H9 (cell line): ENCODE data around the gene PPP2R5E. TPM values are rescaled to one million over a fixed set of nuclear protein-coding genes. Genes with fewer than 3 reads are reported as not detected.

Source experiments
- DNase-seq: peaks from one replicate; pipeline ENCODE4 v3.0.0-alpha.2; 2017
- H2AFZ ChIP-seq: one replicate; pipeline ENCODE4 v1.6.1; 2013; ENCODE audit warnings: mild to moderate bottlenecking, low read length, control low read depth, moderate library complexity
- H2AK5ac ChIP-seq: 2 replicates; pipeline ENCODE4 v1.6.1; 2013; ENCODE audit warnings: low read length, control low read depth, mixed read lengths; ENCODE audit not compliant: insufficient read length
- H2BK120ac ChIP-seq: one replicate; pipeline ENCODE4 v1.6.1; 2013; ENCODE audit warnings: low read depth, mild to moderate bottlenecking, low read length, control low read depth, inconsistent platforms; ENCODE audit not compliant: poor library complexity, severe bottlenecking
- H2BK12ac ChIP-seq: 2 replicates; pipeline ENCODE4 v1.6.1; 2013; ENCODE audit warnings: low read length, control low read depth, mixed read lengths, low read depth; ENCODE audit not compliant: insufficient read length
- H2BK15ac ChIP-seq: 2 replicates; pipeline ENCODE4 v1.6.1; 2013; ENCODE audit warnings: low read depth, low read length, control low read depth
- H2BK20ac ChIP-seq: one replicate; pipeline ENCODE4 v1.6.1; 2013; ENCODE audit warnings: low read depth, mild to moderate bottlenecking, low read length, control low read depth, inconsistent platforms; ENCODE audit not compliant: poor library complexity, severe bottlenecking
- H2BK5ac ChIP-seq: 2 replicates; pipeline ENCODE4 v1.6.1; 2013; ENCODE audit warnings: low read length, control low read depth, mixed read lengths; ENCODE audit not compliant: insufficient read length
- H3K14ac ChIP-seq: 2 replicates; pipeline ENCODE4 v1.6.1; 2013; ENCODE audit warnings: low read length, control low read depth; ENCODE audit not compliant: insufficient read depth
- H3K18ac ChIP-seq: 2 replicates; pipeline ENCODE4 v1.6.1; 2013; ENCODE audit warnings: low read depth, mild to moderate bottlenecking, mixed read lengths, low read length, control low read depth; ENCODE audit not compliant: insufficient read length
- H3K23ac ChIP-seq: 2 replicates; pipeline ENCODE4 v1.6.1; 2013; ENCODE audit warnings: low read length, control low read depth, mixed read lengths, low read depth; ENCODE audit not compliant: insufficient read length
- H3K23me2 ChIP-seq: 2 replicates; pipeline ENCODE4 v1.6.1; 2013; ENCODE audit warnings: low read depth, mild to moderate bottlenecking, mixed read lengths, low read length, control low read depth; ENCODE audit not compliant: insufficient read length, poor library complexity, severe bottlenecking
- H3K27ac ChIP-seq: 2 replicates; pipeline ENCODE4 v1.5.1; 2013; ENCODE audit warnings: low read length, control low read depth, mixed read lengths, low read depth; ENCODE audit not compliant: insufficient read length
- H3K27me3 ChIP-seq: 2 replicates; pipeline ENCODE4 v1.6.1; 2013; ENCODE audit warnings: low read length, control low read depth, inconsistent platforms; ENCODE audit not compliant: insufficient read depth
- H3K4ac ChIP-seq: 2 replicates; pipeline ENCODE4 v1.6.1; 2013; ENCODE audit warnings: low read depth, mild to moderate bottlenecking, control low read depth, inconsistent platforms, low read length, moderate library complexity
- H3K4me1 ChIP-seq: 2 replicates; pipeline ENCODE4 v1.6.1; 2013; ENCODE audit warnings: low read length, control low read depth, inconsistent platforms; ENCODE audit not compliant: insufficient read depth
- H3K4me2 ChIP-seq: 2 replicates; pipeline ENCODE4 v1.6.1; 2013; ENCODE audit warnings: low read length, control low read depth, mixed read lengths; ENCODE audit not compliant: insufficient read length, insufficient read depth
- H3K56ac ChIP-seq: 2 replicates; pipeline ENCODE4 v1.6.1; 2013; ENCODE audit warnings: low read depth, mild to moderate bottlenecking, mixed read lengths, low read length, control low read depth; ENCODE audit not compliant: insufficient read length
- H3K79me1 ChIP-seq: 2 replicates; pipeline ENCODE4 v1.6.1; 2013; ENCODE audit warnings: low read depth, mild to moderate bottlenecking, moderate library complexity, low read length, control low read depth, inconsistent platforms; ENCODE audit not compliant: insufficient read depth, poor library complexity, severe bottlenecking
- H3K79me2 ChIP-seq: 2 replicates; pipeline ENCODE4 v1.6.1; 2013; ENCODE audit warnings: low read length, control low read depth, inconsistent platforms; ENCODE audit not compliant: insufficient read depth
- H3K9ac ChIP-seq: 2 replicates; pipeline ENCODE4 v1.6.1; 2013; ENCODE audit warnings: low read length, control low read depth, mixed read lengths; ENCODE audit not compliant: insufficient read length; ENCODE audit errors: extremely low read depth
- H3K9me3 ChIP-seq: one replicate; pipeline ENCODE4 v1.6.1; 2013; ENCODE audit warnings: low read depth, low read length, inconsistent platforms; ENCODE audit not compliant: control insufficient read depth
- H3T11ph ChIP-seq: one replicate; pipeline ENCODE4 v1.6.1; 2013; ENCODE audit warnings: mild to moderate bottlenecking, low read length, control low read depth, inconsistent platforms
- H4K20me1 ChIP-seq: one replicate; pipeline ENCODE4 v1.6.1; 2013; ENCODE audit not compliant: control insufficient read depth, insufficient read length, insufficient read depth
- H4K5ac ChIP-seq: 2 replicates; pipeline ENCODE4 v1.6.1; 2013; ENCODE audit warnings: low read depth, mild to moderate bottlenecking, mixed read lengths, low read length, control low read depth; ENCODE audit not compliant: insufficient read length
- H4K8ac ChIP-seq: replicated peaks from 2 replicates; pipeline ENCODE4 v1.6.1; 2013; ENCODE audit warnings: low read length, control low read depth, mixed read lengths, low read depth; ENCODE audit not compliant: insufficient read length
- H4K91ac ChIP-seq: 2 replicates; pipeline ENCODE4 v1.6.1; 2013; ENCODE audit warnings: low read depth, mild to moderate bottlenecking, moderate library complexity, mixed read lengths, low read length, control low read depth; ENCODE audit not compliant: insufficient read length
- H3K27ac Mint-ChIP-seq, 3 experiments: 2 replicates in 2 of 3; 3 replicates in 1 of 3; pipeline ENCODE4 v1.8.0; 2020 to 2021; ENCODE audit warnings: mixed read lengths in 3 of 3, mild to moderate bottlenecking in 1 of 3, moderate library complexity in 1 of 3
- H3K27me3 Mint-ChIP-seq: 2 replicates; pipeline ENCODE4 v1.8.0; 2021; ENCODE audit warnings: low read depth, mild to moderate bottlenecking, moderate library complexity, mixed read lengths
- H3K36me3 Mint-ChIP-seq, 3 experiments: 2 replicates in 2 of 3; 3 replicates in 1 of 3; pipeline ENCODE4 v1.8.0; 2020 to 2021; ENCODE audit warnings: low read depth in 3 of 3, mixed read lengths in 3 of 3; ENCODE audit not compliant: insufficient read depth in 1 of 3
- H3K4me1 Mint-ChIP-seq, 2 experiments: 2 replicates each; pipeline ENCODE4 v1.8.0; 2020; ENCODE audit warnings: mixed read lengths in 2 of 2
- H3K4me3 Mint-ChIP-seq, 2 experiments: 2 replicates in 1 of 2; 3 replicates in 1 of 2; pipeline ENCODE4 v1.8.0; 2020 to 2021; ENCODE audit warnings: mild to moderate bottlenecking in 2 of 2, mixed read lengths in 2 of 2, moderate library complexity in 1 of 2
- H3K9me3 Mint-ChIP-seq, 2 experiments: 2 replicates in 1 of 2; 3 replicates in 1 of 2; pipeline ENCODE4 v1.8.0; 2020; ENCODE audit warnings: mild to moderate bottlenecking in 2 of 2, mixed read lengths in 2 of 2, moderate library complexity in 1 of 2
- WGBS: extraction: QIAGEN DNeasy Blood & Tissue Kit; methylation state at CpG from one replicate; pipeline ENCODE4 v1.1.7; 2013; ENCODE audit warnings: missing lambda C conversion rate, low lambda C conversion rate, mixed read lengths; ENCODE audit not compliant: insufficient read length; ENCODE audit errors: extremely low coverage; 5-methylcytosine and 5-hydroxymethylcytosine counted together
- total RNA-seq: library from RNA; stranded (reverse); gene quantifications from 2 replicates; pipeline ENCODE4 v1.2.1, GENCODE V29; 2021
- TF ChIP-seq, protein P1 (sequence below): fragments of 200-600 bp; sonication (generic); conservative IDR thresholded peaks from 3 replicates; pipeline ENCODE4 v1.8.0; 2021; ENCODE audit warnings: antibody characterized with exemption, mild to moderate bottlenecking

The PPP2R5E gene
- total RNA-seq, 1 experiment from 2014 or later = 65.8 TPM

DNA sequence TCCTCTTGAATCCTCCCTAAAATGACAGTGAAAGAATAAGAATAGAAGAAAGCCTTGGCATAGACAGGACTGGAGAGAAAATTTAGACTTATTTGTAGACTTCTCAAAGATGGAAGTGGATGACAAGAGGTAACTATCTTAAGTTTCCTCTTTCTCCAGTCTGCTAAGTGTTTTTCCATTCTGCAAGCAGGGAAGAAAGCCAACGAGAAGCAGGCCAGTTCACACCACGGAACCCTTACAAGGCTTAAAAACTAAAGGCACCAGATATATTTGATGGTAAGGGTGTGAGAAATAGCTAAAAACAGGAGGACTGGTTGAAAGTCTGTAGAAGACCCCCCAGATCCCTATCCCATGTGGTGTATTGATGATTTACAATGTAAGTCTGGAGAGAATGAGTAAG, 141.5 kb downstream of the PPP2R5E start:
- H3K4me3 Mint-ChIP-seq = no peak overlapping the region
- WGBS = no CpG with 5 or more reads among the region's 2 CpGs

More for the DNA sequence above, 141.5 kb downstream of the PPP2R5E start:
- Histone ChIP-seq H4K20me1 (no peaks in the 10 kb centered on the region), H2AFZ (no peak overlapping the region), H2BK15ac (no peak overlapping the region), H2AK5ac (no peak overlapping the region), H3K4me1 (no peaks in the 10 kb centered on the region), H2BK120ac (no peak overlapping the region), H3T11ph (no peak overlapping the region), H3K79me1 (no peaks in the 10 kb centered on the region), H3K23ac (no peak overlapping the region), H2BK12ac (no peak overlapping the region), H2BK5ac (no peak overlapping the region), H3K9ac (no peak overlapping the region), H3K79me2 (no peaks in the 10 kb centered on the region), H3K14ac (no peak overlapping the region), H4K91ac (no peak overlapping the region), H2BK20ac (no peak overlapping the region), H3K18ac (no peak overlapping the region), H3K27ac (no peak overlapping the region), H3K4me2 (no peak overlapping the region), H4K5ac (no peak overlapping the region), H3K23me2 (no peaks in the 10 kb centered on the region), H3K56ac (no peak overlapping the region), H3K4ac (no peak overlapping the region), H3K27me3 (no peaks in the 10 kb centered on the region), H3K9me3 (no peaks in the 10 kb centered on the region), H4K8ac (no peak overlapping the region)
- TF ChIP-seq, protein P1, sequence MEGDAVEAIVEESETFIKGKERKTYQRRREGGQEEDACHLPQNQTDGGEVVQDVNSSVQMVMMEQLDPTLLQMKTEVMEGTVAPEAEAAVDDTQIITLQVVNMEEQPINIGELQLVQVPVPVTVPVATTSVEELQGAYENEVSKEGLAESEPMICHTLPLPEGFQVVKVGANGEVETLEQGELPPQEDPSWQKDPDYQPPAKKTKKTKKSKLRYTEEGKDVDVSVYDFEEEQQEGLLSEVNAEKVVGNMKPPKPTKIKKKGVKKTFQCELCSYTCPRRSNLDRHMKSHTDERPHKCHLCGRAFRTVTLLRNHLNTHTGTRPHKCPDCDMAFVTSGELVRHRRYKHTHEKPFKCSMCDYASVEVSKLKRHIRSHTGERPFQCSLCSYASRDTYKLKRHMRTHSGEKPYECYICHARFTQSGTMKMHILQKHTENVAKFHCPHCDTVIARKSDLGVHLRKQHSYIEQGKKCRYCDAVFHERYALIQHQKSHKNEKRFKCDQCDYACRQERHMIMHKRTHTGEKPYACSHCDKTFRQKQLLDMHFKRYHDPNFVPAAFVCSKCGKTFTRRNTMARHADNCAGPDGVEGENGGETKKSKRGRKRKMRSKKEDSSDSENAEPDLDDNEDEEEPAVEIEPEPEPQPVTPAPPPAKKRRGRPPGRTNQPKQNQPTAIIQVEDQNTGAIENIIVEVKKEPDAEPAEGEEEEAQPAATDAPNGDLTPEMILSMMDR = no peak
- H3K9me3 Mint-ChIP-seq = no peaks in the 10 kb centered on the region
- DNase-seq = no peak
- no peaks in the 10 kb centered on the region for H3K27me3 Mint-ChIP-seq
- H3K4me1 Mint-ChIP-seq = peaks cover 23 to 27% of the 10 kb centered on the region in 2 experiments
- peaks cover 13 to 20% (median 16%) of the 10 kb centered on the region in 3 experiments; a peak in 6 of 7 replicates for H3K36me3 Mint-ChIP-seq
- peak overlapping the region in 1 of 3 experiments; percentile 57; a peak in 3 of 7 replicates for H3K27ac Mint-ChIP-seq
